Right hindlimb (tissue), 1 donor: ENCODE measurements around the gene ZNF665.
"Not testable (repeated sequence)": the region's sequence is repeated elsewhere in the genome, so short reads cannot be mapped to it uniquely, and the experiment has no call there.

Experiments
- DNase-seq: peaks from one replicate; pipeline ENCODE4 v3.0.0-alpha.2; 2018

The ZNF665 gene

DNA sequence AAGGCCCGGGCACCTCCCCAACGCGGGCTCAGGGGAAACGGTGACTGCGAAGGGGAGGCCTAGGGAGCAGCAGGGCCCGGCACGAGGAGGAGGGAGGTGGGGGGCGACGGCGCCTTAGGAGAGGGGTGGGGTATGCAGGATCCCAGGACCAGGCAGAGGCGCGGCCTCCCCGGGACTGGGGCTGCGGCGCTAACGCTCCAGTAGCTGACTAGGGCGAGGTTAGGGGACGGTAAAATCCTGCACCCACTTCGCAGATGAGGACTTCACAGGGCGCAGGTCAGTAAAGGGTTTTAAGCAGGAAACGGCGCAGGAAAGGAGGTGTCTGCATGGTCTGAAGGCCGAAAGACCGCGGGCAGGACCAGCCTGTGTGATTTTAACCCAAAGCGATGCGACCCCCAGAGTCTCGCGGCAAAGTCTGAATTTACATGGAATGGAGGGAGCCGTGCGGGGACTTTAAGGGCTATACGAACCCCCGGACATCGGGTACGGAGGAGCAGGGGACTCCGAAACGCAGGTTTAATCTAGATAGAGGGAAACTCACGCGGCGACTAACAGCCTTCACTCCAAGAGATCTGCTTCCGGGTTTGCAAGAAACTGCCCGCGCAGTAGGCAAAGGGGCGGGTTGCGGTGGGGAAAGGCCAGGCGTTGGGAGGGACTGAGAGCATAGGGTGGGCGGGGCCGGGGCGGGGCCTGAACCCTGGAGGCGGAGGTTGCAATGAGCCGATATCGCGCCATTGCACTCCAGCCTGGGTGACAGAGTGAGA lies at the start of gene ZNF665:
TSS of gene ZNF665 (minus strand) at position 588 of the 764 bp plus-strand sequence. CDS start 10,460 bp downstream, outside the sequence.
- peak; percentile 94 for DNase-seq

DNA sequence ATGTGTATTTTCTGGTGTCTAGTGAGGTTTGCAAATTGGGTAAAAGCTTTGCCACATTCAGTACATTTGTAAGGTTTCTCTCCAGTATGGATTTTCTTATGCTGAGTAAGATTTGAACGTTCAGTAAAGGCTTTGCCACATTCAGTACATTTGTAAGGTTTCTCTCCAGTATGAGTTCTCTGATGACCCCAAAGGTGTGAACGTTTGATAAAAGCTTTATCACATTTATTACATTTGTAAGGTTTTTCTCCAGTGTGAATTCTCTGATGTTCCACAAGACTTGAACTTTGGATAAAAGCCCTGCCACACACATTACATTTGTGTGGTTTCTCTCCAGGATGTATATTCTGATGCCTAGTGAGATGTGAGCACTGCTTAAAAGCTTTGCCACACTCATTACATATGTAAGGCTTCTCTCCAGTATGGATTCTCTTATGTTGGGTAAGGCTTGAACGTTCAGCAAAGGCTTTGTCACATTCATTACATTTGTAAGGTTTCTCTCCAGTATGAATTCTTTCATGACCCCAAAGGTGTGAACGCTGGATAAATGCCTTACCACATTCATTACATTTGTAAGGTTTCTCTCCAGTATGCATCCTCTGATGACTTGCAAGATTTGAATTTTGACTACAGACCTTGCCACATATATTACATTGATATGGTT lies 44.1 kb upstream of the ZNF665 start:
- no peak for DNase-seq

DNA sequence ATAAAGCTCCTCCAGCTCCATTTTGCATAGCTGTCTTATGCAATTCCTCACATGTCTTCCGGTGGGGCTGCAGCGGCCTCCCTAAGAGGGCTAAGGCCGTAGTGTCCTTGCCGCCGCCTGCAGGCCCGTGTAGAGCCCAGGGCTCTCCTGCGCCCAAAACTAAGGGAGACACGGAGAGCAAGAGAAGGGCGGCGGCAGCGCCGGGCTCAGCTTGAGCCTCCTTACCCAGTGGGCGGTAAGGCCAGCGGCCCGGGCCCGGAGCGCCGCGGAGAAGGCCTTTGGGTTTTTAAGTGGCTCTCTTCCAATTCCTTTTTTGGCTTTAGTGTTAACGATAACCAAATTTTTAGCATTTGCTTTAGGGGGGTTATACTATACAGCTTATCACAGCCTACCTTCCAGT lies 31.4 kb upstream of the ZNF665 start:
- DNase-seq: no peak

DNA sequence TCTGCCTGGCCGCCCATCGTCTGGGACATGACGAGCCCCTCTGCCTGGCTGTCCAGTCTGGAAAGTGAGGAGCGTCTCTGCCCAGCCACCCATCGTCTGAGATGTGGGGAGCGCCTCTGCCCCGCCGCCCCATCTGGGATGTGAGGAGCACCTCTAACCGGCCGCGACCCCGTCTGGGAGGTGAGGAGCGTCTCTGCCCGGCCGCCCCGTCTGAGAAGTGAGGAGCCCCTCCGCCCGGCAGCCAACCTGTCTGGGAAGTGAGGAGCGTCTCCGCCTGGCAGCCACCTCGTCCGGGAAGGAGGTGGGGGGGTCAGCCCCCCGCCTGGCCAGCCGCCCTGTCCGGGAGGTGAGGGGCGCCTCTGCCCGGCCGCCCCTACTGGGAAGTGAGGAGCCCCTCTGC lies 29.6 kb upstream of the ZNF665 start:
- not testable (repeated sequence) for DNase-seq

DNA sequence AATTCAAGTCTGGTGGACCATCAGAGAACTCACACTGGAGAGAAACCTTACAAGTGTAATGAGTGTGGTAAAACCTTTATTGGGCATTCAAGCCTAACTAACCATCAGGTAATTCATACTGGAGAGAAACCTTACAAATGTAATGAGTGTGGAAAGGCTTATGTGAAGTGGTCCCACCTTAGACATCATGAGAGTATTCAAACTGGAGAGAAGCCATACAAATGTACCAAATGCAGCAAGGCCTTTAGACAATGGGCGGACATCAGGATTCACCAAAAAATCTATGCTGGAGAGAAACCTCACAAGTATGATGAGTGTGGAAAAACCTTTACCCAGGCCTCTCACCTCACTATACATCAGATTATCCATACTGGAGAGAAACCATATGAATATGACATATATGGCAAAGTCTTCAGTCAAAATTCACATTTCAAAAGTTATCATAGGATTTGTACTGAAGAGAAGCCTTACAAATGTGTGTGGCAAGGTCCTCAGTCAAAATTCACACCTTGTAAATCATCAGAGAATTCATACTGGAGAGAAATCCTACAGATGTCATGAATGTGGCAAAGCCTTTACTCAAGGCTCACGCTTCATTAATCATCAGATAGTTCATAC lies 19.7 kb upstream of the ZNF665 start:
- no peak for DNase-seq

DNA sequence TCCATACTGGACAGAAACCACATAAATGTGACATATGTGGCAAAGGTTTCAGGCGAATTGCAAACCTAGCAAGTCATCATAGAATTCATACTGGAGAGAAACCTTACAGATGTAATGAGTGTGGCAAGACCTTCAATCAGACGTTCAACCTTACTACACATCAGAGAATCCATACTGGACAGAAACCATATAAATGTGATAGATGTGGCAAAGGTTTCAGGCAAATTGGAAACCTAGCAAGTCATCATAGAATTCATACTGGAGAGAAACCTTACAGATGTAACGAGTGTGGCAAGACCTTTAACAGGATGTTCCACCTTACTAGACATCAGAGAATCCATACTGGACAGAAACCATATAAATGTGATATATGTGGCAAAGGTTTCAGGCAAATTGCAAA lies 18.4 kb upstream of the ZNF665 start:
- not testable (repeated sequence) for DNase-seq

DNA sequence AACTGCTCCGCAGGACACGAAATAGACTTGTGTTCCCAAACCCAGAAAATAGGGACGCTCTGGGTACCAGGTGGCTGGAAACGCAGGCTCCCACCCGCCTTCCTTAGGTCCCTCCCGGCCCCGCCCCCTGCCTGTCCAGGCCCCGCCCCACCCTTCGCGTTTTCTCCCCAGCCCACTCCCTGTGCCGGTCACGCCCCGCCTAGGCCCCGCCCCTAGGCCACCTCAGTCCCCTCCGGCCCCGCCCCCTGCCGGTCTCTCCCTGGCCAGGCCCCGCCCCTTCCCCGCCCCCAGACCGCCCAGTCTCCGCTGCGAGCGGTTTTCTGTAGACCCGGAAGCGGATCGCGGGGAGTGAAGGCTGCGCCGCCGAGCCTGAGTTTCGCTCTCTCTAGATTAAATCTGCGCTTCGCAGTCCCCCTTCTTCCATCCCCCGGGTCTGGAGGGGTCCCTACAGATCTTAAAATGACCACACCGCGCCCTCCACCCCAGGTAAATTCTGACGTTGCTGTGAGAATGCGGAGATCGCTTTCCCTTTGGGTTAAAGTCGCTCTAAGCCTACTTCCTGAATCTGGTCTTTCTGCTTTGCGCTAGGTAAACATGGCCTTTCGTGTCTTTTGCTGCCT lies 3.7 kb upstream of the ZNF665 start:
- DNase-seq: peak; percentile 99

DNA sequence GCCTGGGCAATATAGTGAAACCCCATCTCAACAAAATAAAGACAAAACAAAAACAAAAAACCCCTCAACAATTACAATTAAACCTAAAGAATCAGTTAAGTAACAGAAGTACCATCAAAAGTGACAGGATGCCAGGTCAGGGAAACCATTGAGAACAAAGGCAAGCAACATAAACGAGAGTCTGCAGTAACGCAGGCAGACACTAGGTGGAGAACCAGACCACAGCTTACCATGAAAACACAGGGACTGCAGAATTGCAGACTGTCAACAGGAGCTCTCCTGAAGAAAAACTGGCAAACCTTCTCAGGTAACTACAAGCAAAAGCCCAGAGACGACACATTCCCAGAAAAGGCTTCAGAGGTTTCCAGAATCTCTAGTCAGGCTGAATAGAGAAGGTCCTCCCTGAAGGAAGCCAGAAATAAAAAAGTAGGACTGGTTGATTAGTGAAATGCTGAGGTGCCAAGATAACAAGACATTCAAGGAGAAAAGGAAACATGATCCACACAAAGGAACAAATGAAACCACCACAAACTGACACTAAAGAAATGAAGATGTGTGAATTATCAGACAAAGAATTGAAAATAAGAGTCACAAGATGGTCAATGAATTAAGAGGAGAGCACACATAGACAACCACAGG lies 2.2 kb upstream of the ZNF665 start:
- peak; percentile 87 for DNase-seq

DNA sequence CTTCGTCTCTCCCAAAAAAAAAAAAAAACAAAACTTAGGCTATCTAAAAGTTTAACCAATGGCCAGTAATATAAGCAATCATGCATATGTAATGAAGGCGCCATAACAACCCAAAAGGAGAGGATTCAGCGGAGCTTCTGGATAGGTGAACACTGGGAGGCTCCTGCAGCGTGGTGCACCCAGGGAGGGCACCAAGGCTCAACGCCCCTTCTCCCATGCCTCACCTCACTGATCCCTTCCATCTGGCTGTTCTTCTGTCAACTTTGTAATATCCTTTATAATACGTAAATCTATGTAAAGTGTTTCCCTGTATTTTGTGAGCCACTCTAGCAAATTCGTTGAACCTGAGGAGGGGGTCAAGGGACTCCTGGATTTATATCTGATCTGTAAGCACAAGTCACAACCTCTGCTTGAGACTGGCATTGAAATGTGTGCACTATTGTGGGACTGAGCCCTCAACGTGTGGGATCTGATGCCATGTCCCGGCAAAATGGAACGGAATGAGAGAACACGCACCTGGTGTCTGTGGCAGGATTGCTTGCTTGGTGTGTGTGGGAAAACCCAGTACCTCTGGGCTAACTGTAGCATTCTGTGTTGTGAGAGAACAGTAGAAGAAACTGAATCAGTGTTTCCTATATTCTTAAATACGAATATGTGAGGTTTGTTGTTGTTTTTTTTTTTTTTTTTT lies 521 bp upstream of the ZNF665 start:
- DNase-seq: no peak

DNA sequence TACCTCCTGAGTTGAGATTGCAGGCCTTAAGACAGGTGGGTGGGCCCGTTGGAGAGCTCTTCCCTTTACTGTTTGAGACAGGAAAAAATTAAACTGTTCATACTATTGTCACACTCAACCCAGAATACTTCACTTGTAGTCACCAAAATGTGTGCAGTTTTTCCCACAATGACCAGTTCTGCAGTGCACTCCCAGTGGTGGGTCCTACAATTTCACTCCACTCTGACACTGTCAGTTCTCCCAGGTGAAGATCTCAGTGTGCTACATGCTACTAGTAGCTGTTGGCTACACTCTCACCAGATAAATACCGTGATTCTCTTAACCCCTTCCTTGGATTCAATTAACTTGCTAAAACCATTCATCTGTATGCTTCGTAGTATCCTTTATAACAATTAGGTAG lies 2.9 kb downstream of the ZNF665 start:
- no peak for DNase-seq

DNA sequence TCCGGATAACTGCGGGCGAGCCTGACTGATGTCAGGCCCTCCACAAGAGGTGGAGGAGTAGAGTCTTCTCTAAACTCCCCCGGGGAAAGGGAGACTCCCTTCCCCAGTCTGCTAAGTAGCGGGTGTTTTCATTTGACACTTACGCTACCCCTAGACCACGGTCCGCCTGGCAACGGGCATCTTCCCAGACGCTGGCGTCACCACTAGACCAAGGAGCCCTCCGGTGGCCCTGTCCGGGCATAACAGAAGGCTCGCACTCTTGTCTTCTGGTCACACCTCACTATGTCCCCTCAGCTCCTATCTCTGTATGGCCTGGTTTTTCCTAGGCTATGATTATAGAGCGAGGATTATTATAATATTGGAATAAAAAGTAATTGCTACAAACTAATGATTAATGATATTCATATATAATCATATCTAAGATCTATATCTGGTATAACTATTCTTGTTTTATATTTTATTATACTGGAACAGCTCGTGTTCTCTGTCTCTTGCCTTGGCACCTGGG lies 3.4 kb downstream of the ZNF665 start:
- DNase-seq: not testable (repeated sequence)

DNA sequence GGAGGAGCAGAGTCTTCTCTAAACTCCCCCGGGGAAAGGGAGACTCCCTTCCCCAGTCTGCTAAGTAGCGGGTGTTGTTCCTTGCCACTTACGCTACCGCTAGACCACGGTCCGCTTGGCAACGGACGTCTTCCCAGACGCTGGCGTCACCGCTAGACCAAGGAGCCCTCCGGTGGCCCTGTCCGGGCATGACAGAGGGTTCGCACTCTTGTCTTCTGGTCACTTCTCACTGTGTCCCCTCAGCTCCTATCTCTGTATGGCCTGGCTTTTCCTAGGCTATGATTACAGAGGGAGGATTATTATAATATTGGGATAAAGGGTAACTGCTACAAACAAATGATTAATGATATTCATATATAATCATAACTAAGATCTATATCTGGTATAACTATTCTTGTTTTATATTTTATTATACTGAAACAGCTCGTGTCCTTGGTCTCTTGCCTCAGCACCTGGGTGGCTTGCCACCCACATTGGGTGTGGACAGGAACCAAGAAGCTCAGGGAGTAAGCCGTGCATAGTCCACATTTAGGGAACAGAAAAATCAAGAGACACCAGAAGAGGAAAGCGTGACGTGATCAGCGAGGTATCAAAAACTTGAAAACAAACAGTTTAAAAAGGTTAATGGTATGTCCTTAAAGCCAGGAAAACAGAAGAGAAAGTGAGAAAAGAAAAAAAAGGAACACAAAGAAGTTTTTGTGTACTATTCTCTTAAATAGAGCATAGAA lies 7.8 kb downstream of the ZNF665 start:
- DNase-seq: not testable (repeated sequence)

DNA sequence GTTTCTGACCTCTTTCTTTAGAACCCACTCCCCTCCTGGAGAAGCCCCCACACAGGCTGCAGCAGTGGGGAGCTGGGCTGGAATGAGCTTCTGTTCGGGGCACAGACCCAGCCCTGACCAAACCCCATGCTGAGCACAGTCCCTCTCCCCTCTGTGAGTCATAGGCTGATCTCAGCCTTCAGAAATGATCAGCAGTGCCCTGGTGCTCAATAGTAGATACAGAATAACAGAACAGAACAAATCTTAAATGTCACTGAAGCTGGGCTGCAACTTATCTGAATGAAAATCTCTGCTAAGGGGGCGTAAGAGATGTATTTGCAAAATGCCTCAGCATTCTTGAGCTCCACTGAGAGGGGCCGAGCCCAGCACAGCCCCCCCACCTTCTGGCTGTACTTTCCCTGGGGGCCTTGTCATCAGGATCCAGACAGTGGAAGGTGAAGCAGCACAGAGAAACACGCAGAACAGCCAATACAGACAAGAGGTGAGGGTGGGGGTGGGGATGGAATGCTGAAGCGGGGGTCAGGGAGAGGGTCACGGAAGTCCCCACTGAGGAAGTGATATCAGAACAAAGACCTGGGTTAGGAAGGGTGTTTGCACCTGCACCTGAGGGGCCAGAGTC lies 9.9 kb downstream of the ZNF665 start:
- DNase-seq: no peak

DNA sequence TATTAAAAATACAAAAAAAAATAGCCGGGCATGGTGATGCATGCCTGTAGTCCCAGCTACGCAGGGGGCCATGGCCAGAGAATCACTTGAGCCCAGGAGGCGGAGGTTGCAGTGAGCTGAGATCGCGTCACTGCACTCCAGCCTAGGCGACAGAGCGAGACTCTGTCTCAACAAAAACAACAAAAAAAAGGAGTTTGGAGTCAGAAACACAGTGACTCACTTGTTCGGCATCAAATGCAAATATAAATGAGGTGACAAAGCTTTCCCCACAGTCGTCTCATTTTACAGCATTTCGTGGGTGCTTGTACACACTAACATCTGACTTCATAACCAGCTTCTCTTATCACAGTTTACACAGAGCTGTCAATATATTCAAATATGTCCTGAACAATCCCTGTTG lies 11.0 kb downstream of the ZNF665 start:
- no peak for DNase-seq

DNA sequence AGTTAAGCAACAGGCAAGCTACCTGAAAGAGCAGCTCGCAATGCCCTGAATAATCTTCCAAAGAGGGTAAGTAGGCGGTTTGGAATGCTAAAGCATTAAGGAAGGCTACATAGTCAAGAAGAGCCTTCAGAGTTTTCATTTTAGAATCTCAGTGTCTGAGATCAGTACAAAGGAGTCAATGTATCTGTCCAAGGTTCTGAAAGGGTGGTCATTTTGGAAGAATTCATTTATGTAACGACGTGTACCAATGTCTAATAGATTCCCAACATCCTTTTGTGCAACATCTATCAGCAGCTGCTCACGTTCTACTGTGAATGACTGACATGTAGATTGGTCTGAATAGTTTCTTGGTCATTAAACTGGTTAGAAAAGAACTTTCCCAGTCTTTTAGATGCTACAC lies 15.2 kb downstream of the ZNF665 start:
- no peak for DNase-seq

DNA sequence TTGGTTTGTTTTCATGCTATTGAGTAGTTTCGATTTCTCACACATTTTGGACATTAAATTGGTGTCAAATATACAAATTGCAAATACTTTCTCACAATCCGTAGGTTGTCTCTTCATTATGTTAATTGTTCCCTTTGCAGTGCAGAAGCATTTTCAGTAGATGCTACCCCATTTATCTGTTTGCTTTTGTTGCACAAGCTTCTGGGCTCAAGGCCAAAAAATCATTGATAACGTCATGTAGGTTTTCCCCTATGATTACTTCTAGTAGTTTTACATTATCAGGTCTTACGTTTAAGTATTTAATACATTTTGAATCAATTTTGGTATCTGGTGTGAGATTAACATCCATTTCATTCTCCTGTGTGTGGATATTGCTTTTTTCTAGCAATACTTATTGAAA lies 20.3 kb downstream of the ZNF665 start:
- DNase-seq: no peak

DNA sequence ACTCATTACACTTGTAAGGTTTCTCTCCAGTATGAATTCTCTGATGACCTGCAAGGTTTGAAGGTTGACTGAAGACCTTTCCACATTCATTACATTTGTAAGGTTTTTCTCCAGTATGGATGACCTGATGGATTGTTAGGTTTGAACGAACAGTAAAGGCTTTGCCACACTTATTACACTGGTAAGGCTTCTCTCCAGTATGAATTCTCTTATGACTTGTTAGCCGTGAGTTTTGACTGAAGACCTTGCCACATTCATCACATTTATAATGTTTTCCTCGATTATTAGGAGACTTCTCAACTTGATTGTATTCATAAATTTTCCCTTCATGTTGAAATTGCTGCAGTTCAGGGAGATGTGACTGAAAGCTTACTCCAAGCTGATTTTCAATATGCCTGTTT lies 27.5 kb downstream of the ZNF665 start:
- DNase-seq: no peak

DNA sequence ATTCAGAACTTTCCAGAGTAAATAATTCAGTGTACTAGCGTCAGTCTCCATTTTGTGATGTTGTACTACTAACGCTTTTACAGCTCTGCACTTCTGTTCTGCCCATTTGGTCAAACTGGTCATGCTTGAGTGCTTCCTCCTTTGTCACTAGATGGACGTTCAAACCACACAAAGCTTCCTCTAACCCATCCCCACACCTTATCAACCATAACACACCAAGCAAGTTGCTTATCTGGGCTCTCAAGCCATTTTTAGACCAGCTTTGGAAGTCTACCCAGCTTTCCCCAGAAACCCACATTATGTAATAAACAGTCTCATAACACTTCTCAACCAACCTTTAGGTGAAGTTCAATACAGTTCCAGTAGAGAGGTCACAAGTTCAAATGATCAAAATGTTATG lies 32.0 kb downstream of the ZNF665 start:
- DNase-seq: no peak

DNA sequence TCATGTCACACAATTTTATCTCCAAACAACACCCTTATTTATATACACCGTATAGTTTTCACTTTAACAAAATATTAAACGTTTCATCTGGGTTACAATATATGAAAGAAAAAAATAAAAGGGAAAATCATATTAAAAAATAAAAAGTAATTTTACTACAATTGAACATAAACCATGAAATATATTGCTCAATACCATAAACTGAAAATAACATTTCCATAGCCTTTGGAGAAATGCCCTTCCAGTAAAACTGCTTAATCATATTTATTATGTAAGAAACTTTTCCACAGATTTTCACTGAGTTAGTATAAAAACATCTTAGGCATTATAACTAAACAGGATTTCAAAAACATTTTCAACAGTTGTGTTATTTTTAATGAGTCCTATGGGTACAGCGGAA lies 32.8 kb downstream of the ZNF665 start:
- DNase-seq: no peak

DNA sequence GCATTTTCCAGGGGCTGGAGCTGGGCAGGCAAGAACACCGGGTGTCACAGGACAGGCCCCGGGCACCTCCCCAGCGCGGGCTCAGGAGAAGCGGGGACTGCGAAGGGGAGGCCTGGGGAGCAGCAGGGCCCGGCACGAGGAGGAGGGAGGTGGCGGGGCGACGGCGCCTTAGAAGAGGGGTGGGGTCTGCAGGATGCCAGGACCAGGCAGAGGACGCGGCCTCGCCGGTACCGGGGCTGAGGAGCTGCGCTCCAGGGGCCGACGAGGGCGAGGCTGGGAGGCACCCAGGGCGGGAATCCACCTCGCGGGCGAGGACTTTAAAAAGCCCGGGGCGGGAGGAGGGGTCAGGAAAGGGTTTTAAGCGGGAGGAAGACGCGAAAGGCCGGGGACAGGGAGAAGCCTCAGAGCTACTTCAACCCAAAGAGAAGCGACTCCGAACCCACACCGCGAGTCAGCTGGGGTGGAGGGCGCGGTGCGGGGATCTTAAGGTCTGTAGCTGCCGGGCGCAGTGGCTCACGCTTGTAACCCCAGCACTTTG lies 35.0 kb downstream of the ZNF665 start:
- peak; percentile 57 for DNase-seq

DNA sequence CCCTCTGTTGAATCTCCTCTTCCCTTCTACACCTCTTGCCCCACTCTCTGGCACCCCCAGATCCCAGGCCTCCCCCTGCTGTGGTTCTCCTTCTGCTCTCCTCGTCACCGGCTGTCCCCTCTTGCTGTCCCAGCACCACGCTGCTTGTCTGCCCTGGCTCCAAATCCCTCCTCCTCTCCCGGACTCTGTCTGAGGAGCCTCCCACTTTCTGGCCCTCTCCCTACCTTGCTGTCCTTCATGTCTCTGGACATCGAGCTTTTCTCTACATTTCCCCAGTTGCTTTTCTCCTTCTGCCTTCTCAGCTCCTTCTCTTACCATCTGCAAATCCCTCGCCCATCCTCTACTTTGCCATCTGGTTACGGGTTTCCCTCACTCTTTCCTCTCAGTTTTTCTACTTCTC lies 35.5 kb downstream of the ZNF665 start:
- peak; percentile 18 for DNase-seq
